ENCODE data around the gene ELSPBP1. TPM values are rescaled to one million over a fixed set of nuclear protein-coding genes. Genes with fewer than 3 reads are reported as not detected.

Gene ELSPBP1
- total RNA-seq, 1 experiment from 2014 or later = not detected

- no peak for TF ChIP-seq ZBTB33 (IDR thresholded peaks at IDR 0.05; ENCODE audit: extremely low read depth, insufficient replicate concordance, low read length)
These were observed 16.7 kb downstream of the ELSPBP1 start (continued) for GRCh38 chr19:48010932-48011758.

DNA sequence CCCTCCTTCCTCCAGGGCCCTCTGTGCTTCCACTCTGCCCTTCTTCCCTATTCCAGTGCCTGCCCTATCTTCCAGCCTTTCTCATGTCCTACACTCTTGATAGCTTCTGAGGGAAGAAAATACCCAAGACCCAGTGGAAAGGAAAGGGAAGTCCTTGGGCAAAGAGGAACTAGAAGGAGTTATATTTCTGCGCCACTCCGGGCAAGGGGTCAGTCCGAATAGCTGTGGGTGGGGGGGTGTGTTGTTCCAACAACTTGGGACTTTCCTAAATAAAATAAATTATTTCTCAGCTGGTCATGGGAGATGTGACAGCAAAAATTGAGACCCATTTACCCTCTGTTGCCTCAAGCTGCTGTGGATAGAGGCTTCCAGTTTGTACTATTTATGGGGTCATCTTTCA, 26.3 kb downstream of the ELSPBP1 start:
- ATAC-seq (no peak), DNase-seq (ENCODE audit: low read depth, low spot score) (no peak)
- H4K20me1 ChIP-seq (ENCODE audit: insufficient read depth) = no peaks in the 10 kb centered on the region
- no peak overlapping the region for H3K27ac ChIP-seq (ENCODE audit: low read depth, low read length)
- no peak overlapping the region for H2AFZ ChIP-seq (ENCODE audit: low read depth, low read length, poor library complexity, severe bottlenecking)
- CTCF ChIA-PET = no interaction called here
- no peaks in the 10 kb centered on the region for H3K36me3 ChIP-seq (ENCODE audit: control insufficient read depth in 1 of 2, insufficient read depth in 2 of 2, low read length in 2 of 2)
- no peak overlapping the region for H3K4me3 ChIP-seq (replicated peaks in 1 of 2; ENCODE audit: low read depth in 1 of 2, low read length in 2 of 2)
- RAD21 ChIA-PET (ENCODE audit: low non-redundant PET in 1 of 2, low total read pairs in 2 of 2, uncharacterized antibody in 2 of 2, unreplicated experiment in 2 of 2) = no interaction called here
- peaks cover 0 to 9% of the 10 kb centered on the region in 2 experiments; a peak in 2 of 4 replicates for H3K4me1 ChIP-seq (ENCODE audit: control insufficient read depth in 1 of 2, insufficient read depth in 2 of 2, low read length in 2 of 2)
- H3K9me3 ChIP-seq (ENCODE audit: control insufficient read depth in 1 of 2, insufficient read depth in 1 of 2, low read depth in 1 of 2, low read length in 2 of 2) = no peaks in the 10 kb centered on the region
- POLR2A ChIA-PET = no interaction called here
- H3K4me2 ChIP-seq (ENCODE audit: low read length) = no peak overlapping the region
- H3K9ac ChIP-seq (ENCODE audit: low read length) = no peak overlapping the region
- H3K27me3 ChIP-seq (ENCODE audit: insufficient read depth, low read length) = peaks cover 34% of the 10 kb centered on the region; the same call in 1 of the 2 replicates
- no TSS peak for BruUV-seq (replicated peaks)
- intact Hi-C loops (cut with micrococcal nuclease) = no loop called here
- H3K9me2 ChIP-seq (ENCODE audit: insufficient read depth) = no peaks in the 10 kb centered on the region
- no peaks in the 10 kb centered on the region for H3K79me2 ChIP-seq (ENCODE audit: insufficient read depth, low read length)
- no peak for TF ChIP-seq YY1 (IDR thresholded peaks at IDR 0.05; ENCODE audit: extremely low read depth, insufficient replicate concordance, low read depth, low read length)
- no peak for TF ChIP-seq SRF (IDR thresholded peaks at IDR 0.05; ENCODE audit: low read depth)
- no peak for TF ChIP-seq CEBPB (IDR thresholded peaks at IDR 0.05; ENCODE audit: low read depth)
- TF ChIP-seq, protein P1, sequence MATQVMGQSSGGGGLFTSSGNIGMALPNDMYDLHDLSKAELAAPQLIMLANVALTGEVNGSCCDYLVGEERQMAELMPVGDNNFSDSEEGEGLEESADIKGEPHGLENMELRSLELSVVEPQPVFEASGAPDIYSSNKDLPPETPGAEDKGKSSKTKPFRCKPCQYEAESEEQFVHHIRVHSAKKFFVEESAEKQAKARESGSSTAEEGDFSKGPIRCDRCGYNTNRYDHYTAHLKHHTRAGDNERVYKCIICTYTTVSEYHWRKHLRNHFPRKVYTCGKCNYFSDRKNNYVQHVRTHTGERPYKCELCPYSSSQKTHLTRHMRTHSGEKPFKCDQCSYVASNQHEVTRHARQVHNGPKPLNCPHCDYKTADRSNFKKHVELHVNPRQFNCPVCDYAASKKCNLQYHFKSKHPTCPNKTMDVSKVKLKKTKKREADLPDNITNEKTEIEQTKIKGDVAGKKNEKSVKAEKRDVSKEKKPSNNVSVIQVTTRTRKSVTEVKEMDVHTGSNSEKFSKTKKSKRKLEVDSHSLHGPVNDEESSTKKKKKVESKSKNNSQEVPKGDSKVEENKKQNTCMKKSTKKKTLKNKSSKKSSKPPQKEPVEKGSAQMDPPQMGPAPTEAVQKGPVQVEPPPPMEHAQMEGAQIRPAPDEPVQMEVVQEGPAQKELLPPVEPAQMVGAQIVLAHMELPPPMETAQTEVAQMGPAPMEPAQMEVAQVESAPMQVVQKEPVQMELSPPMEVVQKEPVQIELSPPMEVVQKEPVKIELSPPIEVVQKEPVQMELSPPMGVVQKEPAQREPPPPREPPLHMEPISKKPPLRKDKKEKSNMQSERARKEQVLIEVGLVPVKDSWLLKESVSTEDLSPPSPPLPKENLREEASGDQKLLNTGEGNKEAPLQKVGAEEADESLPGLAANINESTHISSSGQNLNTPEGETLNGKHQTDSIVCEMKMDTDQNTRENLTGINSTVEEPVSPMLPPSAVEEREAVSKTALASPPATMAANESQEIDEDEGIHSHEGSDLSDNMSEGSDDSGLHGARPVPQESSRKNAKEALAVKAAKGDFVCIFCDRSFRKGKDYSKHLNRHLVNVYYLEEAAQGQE (IDR thresholded peaks at IDR 0.05; ENCODE audit: low read depth) = no peak
- TF ChIP-seq JUND (IDR thresholded peaks at IDR 0.05) = no peak
- TF ChIP-seq, protein P2, sequence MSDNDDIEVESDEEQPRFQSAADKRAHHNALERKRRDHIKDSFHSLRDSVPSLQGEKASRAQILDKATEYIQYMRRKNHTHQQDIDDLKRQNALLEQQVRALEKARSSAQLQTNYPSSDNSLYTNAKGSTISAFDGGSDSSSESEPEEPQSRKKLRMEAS (IDR thresholded peaks at IDR 0.05) = no peak
- TF ChIP-seq EZH2 (IDR thresholded peaks at IDR 0.05) = no peak
- no peak for TF ChIP-seq RAD21 (IDR thresholded peaks at IDR 0.05; ENCODE audit: low read depth)
- TF ChIP-seq TCF7L2 (IDR thresholded peaks at IDR 0.05; ENCODE audit: borderline replicate concordance, extremely low read depth, insufficient read depth, insufficient read length) = no peak
- TF ChIP-seq ZFX (IDR thresholded peaks at IDR 0.05) = no peak
- no peak for TF ChIP-seq POLR2A (IDR thresholded peaks at IDR 0.05; ENCODE audit: borderline replicate concordance, extremely low read depth, insufficient read depth, insufficient read length)
- TF ChIP-seq FOSL1 (IDR thresholded peaks at IDR 0.05; ENCODE audit: low read depth) = no peak
- TF ChIP-seq ZBTB33 (IDR thresholded peaks at IDR 0.05; ENCODE audit: extremely low read depth, insufficient replicate concordance, low read length) = no peak
- TF ChIP-seq SIN3A (IDR thresholded peaks at IDR 0.05; ENCODE audit: low read depth) = no peak
- TF ChIP-seq ATF3 (IDR thresholded peaks at IDR 0.05) = no peak
- no peak for TF ChIP-seq CBX3 (IDR thresholded peaks at IDR 0.05; ENCODE audit: low read depth)
- TF ChIP-seq EZH2phosphoT487 (IDR thresholded peaks at IDR 0.05; ENCODE audit: borderline replicate concordance) = no peak

Measured in HCT116 (cell line).